Measurements from ENCODE around the gene VTN. TPM values are rescaled to one million over a fixed set of nuclear protein-coding genes. Genes with fewer than 3 reads are reported as not detected.

VTN gene
- total RNA-seq, 1 donor from 2014 or later, result 1.3 TPM

DNA sequence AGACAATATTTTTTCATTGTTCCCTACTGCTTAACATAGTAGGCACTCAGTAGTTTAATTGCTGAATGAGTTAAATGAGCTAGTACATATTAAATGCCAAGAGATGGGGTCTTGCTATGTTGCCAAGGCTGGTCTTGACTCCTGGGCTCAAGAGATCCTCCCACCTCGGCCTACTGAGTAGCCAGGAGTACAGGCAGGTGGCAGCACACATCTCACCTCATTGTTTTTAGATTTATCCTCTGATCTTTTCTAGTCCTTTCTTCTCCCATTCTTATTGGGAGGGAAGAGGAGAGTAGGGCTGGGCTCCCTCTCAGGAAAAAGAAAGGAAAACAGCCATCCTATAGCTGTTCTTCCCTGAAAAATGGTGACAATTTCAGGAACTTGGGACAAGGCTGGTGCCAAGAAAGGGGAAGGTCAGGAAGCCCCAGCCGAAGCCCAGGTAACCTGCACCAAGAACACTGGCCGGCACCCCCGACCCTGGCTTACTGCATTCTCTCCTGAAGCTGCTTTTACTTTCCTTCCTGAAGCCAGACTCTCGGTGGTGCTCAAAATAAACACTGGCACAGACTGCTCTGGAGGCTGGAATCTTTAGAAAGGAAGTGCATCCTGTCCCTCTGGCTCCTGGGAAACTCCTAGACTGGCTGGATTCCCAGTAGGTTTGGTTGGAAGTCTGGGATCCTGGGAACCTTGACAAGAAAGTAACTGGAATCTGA, 31.9 kb downstream of the VTN start:
- Histone ChIP-seq H3K27me3 (no peaks in the 10 kb centered on the region), H3K36me3 (peaks cover 40% of the 10 kb centered on the region), H3K4me1 (peaks cover 31% of the 10 kb centered on the region), H3K9me3 (no peaks in the 10 kb centered on the region), H3K4me3 (peak overlapping the region; percentile 16), H3K27ac (peak overlapping the region; percentile 66)
- TF ChIP-seq, protein P1, sequence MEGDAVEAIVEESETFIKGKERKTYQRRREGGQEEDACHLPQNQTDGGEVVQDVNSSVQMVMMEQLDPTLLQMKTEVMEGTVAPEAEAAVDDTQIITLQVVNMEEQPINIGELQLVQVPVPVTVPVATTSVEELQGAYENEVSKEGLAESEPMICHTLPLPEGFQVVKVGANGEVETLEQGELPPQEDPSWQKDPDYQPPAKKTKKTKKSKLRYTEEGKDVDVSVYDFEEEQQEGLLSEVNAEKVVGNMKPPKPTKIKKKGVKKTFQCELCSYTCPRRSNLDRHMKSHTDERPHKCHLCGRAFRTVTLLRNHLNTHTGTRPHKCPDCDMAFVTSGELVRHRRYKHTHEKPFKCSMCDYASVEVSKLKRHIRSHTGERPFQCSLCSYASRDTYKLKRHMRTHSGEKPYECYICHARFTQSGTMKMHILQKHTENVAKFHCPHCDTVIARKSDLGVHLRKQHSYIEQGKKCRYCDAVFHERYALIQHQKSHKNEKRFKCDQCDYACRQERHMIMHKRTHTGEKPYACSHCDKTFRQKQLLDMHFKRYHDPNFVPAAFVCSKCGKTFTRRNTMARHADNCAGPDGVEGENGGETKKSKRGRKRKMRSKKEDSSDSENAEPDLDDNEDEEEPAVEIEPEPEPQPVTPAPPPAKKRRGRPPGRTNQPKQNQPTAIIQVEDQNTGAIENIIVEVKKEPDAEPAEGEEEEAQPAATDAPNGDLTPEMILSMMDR (IDR thresholded peaks at IDR 0.05), result no peak
- intact Hi-C loops (cut with DNase I), result no loop called here
- ATAC-seq, result no peak
- no peak for DNase-seq

DNA sequence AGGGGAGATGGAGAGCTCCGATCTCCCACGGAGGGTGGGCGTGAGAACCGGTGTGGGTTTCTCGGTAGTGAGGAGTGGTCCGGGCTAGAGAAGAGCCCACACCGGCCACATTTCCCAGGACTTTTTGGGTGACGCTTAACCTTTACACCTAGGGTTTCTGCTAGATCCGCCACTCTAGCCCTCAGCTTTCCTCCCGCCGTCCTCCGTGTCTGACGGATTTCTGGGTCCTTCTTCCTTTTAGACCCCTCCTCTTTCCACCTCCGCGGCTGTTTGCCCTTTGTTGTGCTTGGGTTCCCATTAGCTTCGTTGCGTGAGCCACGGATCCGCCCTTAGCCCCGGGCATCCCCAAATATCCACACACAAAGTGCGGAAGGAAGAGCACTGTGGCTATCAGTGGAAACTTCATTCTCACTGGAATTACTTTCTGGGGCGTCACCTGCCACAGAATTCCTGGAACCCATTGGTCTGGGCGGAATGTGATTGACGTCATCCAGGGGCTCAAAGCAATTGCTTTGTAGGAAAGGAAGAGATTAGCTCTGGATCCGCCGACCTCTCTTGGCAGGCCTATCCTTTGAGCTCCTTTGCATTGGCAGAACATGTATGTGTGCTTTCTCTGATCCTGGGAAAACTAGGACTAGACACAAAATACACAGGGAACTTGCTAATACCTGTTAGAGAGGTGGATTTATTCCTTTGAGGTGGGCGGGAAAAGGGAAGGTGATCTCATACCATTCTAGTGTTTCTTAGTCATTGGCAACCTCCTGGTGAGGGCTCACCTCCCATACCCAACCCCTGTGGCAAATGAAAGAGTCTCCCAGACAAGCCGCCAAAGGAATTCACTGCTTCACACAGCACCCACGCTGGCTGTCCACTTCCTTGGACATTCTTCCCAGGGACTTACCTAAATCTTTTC, 33.9 kb downstream of the VTN start:
- Histone ChIP-seq H3K9me3 (no peaks in the 10 kb centered on the region), H3K27me3 (no peaks in the 10 kb centered on the region), H3K27ac (peak overlapping the region; percentile 95), H3K36me3 (peaks cover 30% of the 10 kb centered on the region), H3K4me1 (peaks cover 31% of the 10 kb centered on the region), H3K4me3 (peak overlapping the region; percentile 88)
- ATAC-seq (peak; percentile 12), DNase-seq (peak; percentile 71)
- intact Hi-C loops (cut with DNase I), result no loop called here
- TF ChIP-seq, protein P1 (IDR thresholded peaks at IDR 0.05), result no peak

DNA sequence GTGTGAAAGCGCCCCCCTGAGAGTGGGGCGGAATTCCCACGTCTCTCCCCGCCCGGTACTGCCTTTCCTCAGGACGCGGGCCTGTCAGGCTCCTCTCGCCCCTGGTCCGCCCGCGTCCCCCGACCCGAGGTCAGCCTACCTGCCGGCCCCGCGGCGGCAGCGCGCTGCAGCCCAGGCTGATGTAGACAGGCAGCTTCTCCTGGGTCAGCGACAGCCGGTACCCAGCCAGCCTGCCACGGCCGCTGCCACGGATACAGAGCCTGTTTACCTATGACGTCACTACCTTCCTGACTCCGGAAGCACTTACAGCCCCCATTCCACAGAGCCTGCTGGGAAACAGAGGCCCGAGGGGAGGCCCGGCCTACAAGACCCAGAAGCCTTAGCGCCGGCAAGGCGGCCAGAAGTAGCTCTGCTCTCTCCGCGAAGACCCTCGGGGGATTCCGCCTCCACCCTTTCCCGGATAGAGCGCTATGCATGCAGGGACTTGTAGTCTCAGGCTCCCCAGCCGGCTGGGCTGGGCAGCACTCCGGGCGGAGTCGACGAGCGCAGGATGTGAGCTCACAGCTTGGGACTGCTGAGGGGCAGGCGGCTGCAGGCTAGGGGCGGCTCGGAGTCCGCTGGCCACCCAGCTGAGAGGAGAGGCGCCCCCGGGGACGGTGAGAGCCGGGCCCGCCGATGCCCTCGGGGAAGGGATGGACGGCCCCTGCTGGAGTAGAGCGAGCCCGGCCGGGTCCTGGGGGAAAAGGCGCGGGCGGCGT, 34.7 kb downstream of the VTN start, which contains the start of the genes IFT20 and TNFAIP1:
Gene IFT20 (minus strand): TSS at position 272 of the 758 bp plus-strand sequence. CDS start 3,487 bp downstream, outside the sequence.
Gene TNFAIP1 (plus strand): TSS at position 561 of the 758 bp plus-strand sequence. CDS start 3,761 bp downstream, outside the sequence.
- H3K4me1 ChIP-seq, result peaks cover 31% of the 10 kb centered on the region
- H3K36me3 ChIP-seq, result peaks cover 30% of the 10 kb centered on the region
- intact Hi-C loops (cut with DNase I), result no loop called here
- H3K27me3 ChIP-seq, result no peaks in the 10 kb centered on the region
- H3K9me3 ChIP-seq, result no peaks in the 10 kb centered on the region
- DNase-seq, result peak; percentile 99
- peak; percentile 98 for ATAC-seq
- TF ChIP-seq, protein P1 (IDR thresholded peaks at IDR 0.05), result no peak
- peak within 1 kb of the TSS; percentile 95 for H3K27ac ChIP-seq
- H3K4me3 ChIP-seq, result peak within 1 kb of the TSS; percentile 88

DNA sequence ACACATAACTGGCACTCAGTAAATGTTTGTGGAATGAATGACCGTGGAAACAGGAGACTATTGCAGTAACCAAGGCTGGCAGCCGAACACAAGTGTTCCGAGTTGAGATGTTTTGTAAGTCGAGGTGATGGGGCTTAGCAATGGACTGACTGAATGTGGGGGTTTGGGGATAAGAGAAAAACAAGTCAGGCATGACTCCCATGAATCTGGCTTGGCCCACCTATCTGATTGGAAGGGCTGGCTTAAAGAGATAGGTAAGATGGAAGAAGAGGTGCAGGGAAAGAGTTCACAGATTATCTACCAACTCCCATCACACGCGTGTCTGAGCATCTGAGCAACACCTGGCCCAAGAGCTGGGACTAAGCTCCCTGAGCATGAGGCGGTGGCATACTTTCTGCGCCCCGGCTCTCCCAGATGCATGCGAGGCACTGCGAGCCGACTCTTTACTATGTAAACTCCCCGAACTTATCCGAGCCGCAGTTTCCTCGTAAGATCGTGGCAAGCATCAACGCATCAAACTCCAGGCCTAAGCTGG, 35.4 kb downstream of the VTN start:
- TF ChIP-seq, protein P1 (IDR thresholded peaks at IDR 0.05), result no peak
- Histone ChIP-seq H3K4me3 (peak overlapping the region; percentile 88), H3K27ac (peak overlapping the region; percentile 95), H3K36me3 (peaks cover 27% of the 10 kb centered on the region), H3K9me3 (no peaks in the 10 kb centered on the region), H3K27me3 (no peaks in the 10 kb centered on the region), H3K4me1 (peaks cover 31% of the 10 kb centered on the region)
- DNase-seq (no peak), ATAC-seq (no peak)
- intact Hi-C loops (cut with DNase I), result no loop called here

DNA sequence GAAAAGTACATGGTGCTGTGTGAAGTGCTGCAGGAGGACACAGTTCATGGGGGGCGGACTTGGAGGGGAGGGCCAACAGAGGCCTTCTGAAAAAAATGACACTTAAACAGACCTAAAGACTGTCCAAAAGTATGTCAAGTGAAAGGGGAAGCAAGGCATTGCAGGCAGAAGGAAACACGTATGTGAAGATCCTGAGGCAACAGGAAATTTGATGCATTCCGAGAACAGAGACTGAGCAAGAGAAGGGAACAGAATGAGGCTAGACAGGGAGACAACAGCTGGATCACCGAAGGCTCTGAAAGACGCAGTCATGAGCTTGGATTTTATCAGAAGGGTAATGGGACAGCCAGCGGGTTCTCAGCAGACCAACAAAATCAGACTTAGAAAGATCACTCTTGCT, 35.9 kb downstream of the VTN start:
- H3K27me3 ChIP-seq, result no peaks in the 10 kb centered on the region
- DNase-seq (no peak), ATAC-seq (no peak)
- peak overlapping the region; percentile 88 for H3K4me3 ChIP-seq
- H3K36me3 ChIP-seq, result peaks cover 27% of the 10 kb centered on the region
- intact Hi-C loops (cut with DNase I), result no loop called here
- TF ChIP-seq, protein P1 (IDR thresholded peaks at IDR 0.05), result no peak
- no peaks in the 10 kb centered on the region for H3K9me3 ChIP-seq
- H3K4me1 ChIP-seq, result peaks cover 31% of the 10 kb centered on the region
- H3K27ac ChIP-seq, result peak overlapping the region; percentile 95

Measured in upper lobe of right lung (tissue), 1 donor.